Activated CD8-positive, alpha-beta T cell treated with anti-CD3 and anti-CD28 coated beads for 36 hours (primary cell): ENCODE measurements around the gene CIB4. TPM values are rescaled to one million over a fixed set of nuclear protein-coding genes. Genes with fewer than 3 reads are reported as not detected.

Experiments used
- ATAC-seq: fragments of 200-7000 bp; cut with Tn5 transposase; one replicate; pipeline ENCODE4 v1.10.0; 2021; ENCODE audit warnings: mild to moderate bottlenecking, moderate library complexity
- CTCF ChIA-PET: fragments of 350-600 bp; sonication (Branson Sonifier 250); formaldehyde crosslinking; loops from one replicate; lab custom pipeline; 2021; ENCODE audit warnings: antibody characterized with exemption; lab: Charles Lee
- POLR2A ChIA-PET: fragments of 350-600 bp; sonication (Branson Sonifier 250); formaldehyde crosslinking; loops from one replicate; lab custom pipeline; 2021; ENCODE audit warnings: antibody characterized with exemption; lab: Charles Lee
- DNase-seq: peaks from one replicate; pipeline ENCODE4 v3.0.0-alpha.2; 2020
- H3K27ac Mint-ChIP-seq: one replicate; pipeline ENCODE4 v1.8.0; 2021; ENCODE audit warnings: mild to moderate bottlenecking, mixed read lengths
- H3K27me3 Mint-ChIP-seq: one replicate; pipeline ENCODE4 v1.8.0; 2021; ENCODE audit warnings: mixed read lengths
- H3K36me3 Mint-ChIP-seq: one replicate; pipeline ENCODE4 v1.8.0; 2021; ENCODE audit warnings: low read depth, mixed read lengths
- H3K4me1 Mint-ChIP-seq: one replicate; pipeline ENCODE4 v1.8.0; 2021; ENCODE audit warnings: low read depth, mixed read lengths
- H3K4me3 Mint-ChIP-seq: one replicate; pipeline ENCODE4 v1.8.0; 2021; ENCODE audit warnings: mild to moderate bottlenecking, moderate library complexity, mixed read lengths
- H3K9me3 Mint-ChIP-seq: one replicate; pipeline ENCODE4 v1.8.0; 2021; ENCODE audit warnings: mixed read lengths
- CTCF ChIP-seq: fragments of 200-600 bp; IDR thresholded peaks from one replicate; pipeline ENCODE4 v1.8.0; 2022; ENCODE audit warnings: antibody characterized with exemption, mild to moderate bottlenecking
- intact Hi-C: fragments of 100-400 bp; cut with micrococcal nuclease; formaldehyde crosslinking; loops from one replicate; pipeline ENCODE4 v1.10.0; 2022
- total RNA-seq, 2 experiments: library from RNA; stranded (reverse); gene quantifications; one replicate each; pipeline ENCODE4 v1.2.3, GENCODE V29; 2021

The CIB4 gene
- total RNA-seq, 2 experiments from 2014 or later, result not detected

DNA sequence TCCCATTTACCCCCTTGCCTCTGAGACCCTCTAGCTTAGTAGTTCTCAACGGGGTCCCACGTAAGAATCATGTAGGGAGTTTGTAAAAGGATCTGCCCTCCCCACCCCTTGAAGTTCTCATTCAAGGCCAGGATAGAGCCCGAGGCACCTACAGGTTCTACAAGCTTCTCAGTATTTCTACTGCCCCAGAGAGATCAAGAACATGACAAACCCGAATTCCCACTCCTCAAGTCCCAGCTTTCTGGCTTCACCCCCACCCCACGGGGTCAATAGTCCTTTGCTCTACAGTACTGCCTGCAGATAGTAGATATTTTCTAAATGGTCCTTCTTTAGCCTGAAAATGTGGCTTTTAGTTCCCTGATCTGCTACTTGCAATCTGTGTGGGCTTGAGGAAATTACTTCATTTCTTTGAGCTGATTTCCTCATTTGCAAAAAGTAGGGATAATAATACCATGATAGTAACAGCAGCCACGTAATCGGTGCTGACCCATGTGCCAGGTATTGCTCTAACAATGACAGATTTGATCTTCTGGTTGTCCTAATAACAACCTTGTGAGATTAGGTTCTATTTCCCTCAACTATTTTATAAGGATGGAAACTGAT lies 7.1 kb downstream of the CIB4 start:
- Mint-ChIP-seq H3K9me3 (no peaks in the 10 kb centered on the region), H3K27me3 (no peaks in the 10 kb centered on the region), H3K27ac (no peak overlapping the region), H3K4me3 (no peak overlapping the region), H3K4me1 (no peaks in the 10 kb centered on the region), H3K36me3 (no peaks in the 10 kb centered on the region)
- ChIA-PET CTCF (interaction anchor here (1.0 to 4.2 kb wide), 2 partner anchors 17 to 28 kb away, joined by 3 to 15 read pairs; no protein-coding TSS in a partner anchor), POLR2A (no interaction called here)
- no peak for ATAC-seq
- no peak for TF ChIP-seq CTCF
- intact Hi-C loops, result no loop called here
- DNase-seq, result no peak

- Mint-ChIP-seq H3K36me3 (no peaks in the 10 kb centered on the region), H3K4me3 (no peak overlapping the region), H3K27ac (no peak overlapping the region), H3K4me1 (no peaks in the 10 kb centered on the region), H3K9me3 (no peaks in the 10 kb centered on the region), H3K27me3 (no peaks in the 10 kb centered on the region)
- POLR2A ChIA-PET, result no interaction called here
- intact Hi-C loops, result no loop called here
- TF ChIP-seq CTCF, result no peak
- no peak for DNase-seq
- CTCF ChIA-PET, result interaction anchor here (4.2 kb wide), 1 partner anchor 27 kb away, joined by 15 read pairs; no protein-coding TSS in a partner anchor
- no peak for ATAC-seq
Measured at GRCh38 chr2:26633351-26633945, 7.7 kb downstream of the CIB4 start.

DNA sequence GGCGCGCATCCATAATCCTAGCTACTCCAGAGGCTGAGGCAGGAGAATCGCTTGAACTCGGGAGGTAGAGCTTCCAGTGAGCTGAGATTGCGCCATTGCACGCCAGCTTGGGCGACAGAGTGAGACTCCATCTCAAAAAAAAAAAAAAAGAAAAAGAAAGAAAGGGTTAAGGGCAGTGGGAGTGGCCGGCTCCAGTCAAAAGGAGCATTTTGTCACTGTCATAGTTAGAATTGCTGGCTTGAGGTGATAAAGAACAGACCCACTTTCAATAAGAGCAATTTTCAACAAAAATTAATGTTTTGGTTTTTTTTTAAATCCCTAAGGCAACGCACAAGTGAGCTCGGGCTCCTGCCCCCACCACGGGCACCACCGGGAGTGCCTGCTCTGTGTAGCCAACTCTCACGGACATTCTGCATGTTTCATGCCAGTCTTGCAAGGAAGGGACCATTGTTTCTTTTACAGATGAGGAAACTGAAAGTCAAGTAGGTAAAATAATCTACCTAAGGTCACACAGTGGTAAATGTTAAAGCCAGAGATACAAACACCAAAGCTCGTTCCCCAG lies 8.5 kb downstream of the CIB4 start:
- no peak for ATAC-seq
- Mint-ChIP-seq H3K36me3 (no peaks in the 10 kb centered on the region), H3K27me3 (no peaks in the 10 kb centered on the region), H3K4me3 (no peak overlapping the region), H3K27ac (no peak overlapping the region), H3K9me3 (no peaks in the 10 kb centered on the region), H3K4me1 (no peaks in the 10 kb centered on the region)
- CTCF ChIA-PET, result no interaction called here
- no peak for DNase-seq
- TF ChIP-seq CTCF, result no peak
- POLR2A ChIA-PET, result no interaction called here
- intact Hi-C loops, result no loop called here

GRCh38 chr2:26631401-26632170 lies 9.6 kb downstream of the CIB4 start:
- no peaks in the 10 kb centered on the region for H3K36me3 Mint-ChIP-seq
- no peaks in the 10 kb centered on the region for H3K27me3 Mint-ChIP-seq
- POLR2A ChIA-PET, result interaction anchor here (0.7 to 1.0 kb wide), 2 partner anchors 10 to 215 kb away, joined by 3 read pairs; partner anchors contain the start of gene CIB4
- no peak for TF ChIP-seq CTCF
- DNase-seq (no peak), ATAC-seq (no peak)
- intact Hi-C loops, result no loop called here
- H3K27ac Mint-ChIP-seq, result no peak overlapping the region
- no peak overlapping the region for H3K4me3 Mint-ChIP-seq
- CTCF ChIA-PET, result no interaction called here
- no peaks in the 10 kb centered on the region for H3K4me1 Mint-ChIP-seq
- no peaks in the 10 kb centered on the region for H3K9me3 Mint-ChIP-seq
